Mucosa of descending colon (tissue), 3 donors: ENCODE measurements around the gene KIAA0319L. TPM values are rescaled to one million over a fixed set of nuclear protein-coding genes. Genes with fewer than 3 reads are reported as not detected.
"Not testable (repeated sequence)": the region's sequence is repeated elsewhere in the genome, so short reads cannot be mapped to it uniquely, and the experiment has no call there.

Source experiments
- ATAC-seq: fragments of 200-7000 bp; cut with Tn5 transposase; one replicate; pipeline ENCODE4 v1.9.1; 2020; ENCODE audit warnings: mild to moderate bottlenecking, moderate library complexity
- DNase-seq, 3 donors: peaks; one replicate each; pipeline ENCODE4 v3.0.0-alpha.2; 2020
- H3K36me3 ChIP-seq: fragments of 200-600 bp; one replicate; pipeline ENCODE4 v1.8.0; 2021; ENCODE audit warnings: low read depth, mild to moderate bottlenecking
- H3K4me1 ChIP-seq: fragments of 200-600 bp; one replicate; pipeline ENCODE4 v1.8.0; 2021; ENCODE audit warnings: low read depth, mild to moderate bottlenecking
- H3K4me3 ChIP-seq: fragments of 200-600 bp; one replicate; pipeline ENCODE4 v1.8.0; 2021; ENCODE audit warnings: mild to moderate bottlenecking
- H3K9me3 ChIP-seq: fragments of 200-600 bp; one replicate; pipeline ENCODE4 v1.8.0; 2021; ENCODE audit warnings: mild to moderate bottlenecking
- intact Hi-C, 2 donors: fragments of 100-400 bp; cut with DNase I in 1 of 2; cut with micrococcal nuclease in 1 of 2; formaldehyde crosslinking; loops; one replicate each; pipeline versions ENCODE4 v1.11.0 to v1.11.1; 2022; cut with DNase I, micrococcal nuclease
- total RNA-seq, 3 donors: library from RNA; stranded (reverse); fragmentation: NEBNext Ultra II Directional in 2 of 3; extraction: Animal tissue kit (Norgen Biotek cat#: 25700) in 2 of 3; gene quantifications; one replicate each; pipeline versions ENCODE4 v1.2.1 to v1.2.4, GENCODE V29; 2021 to 2023
- TF ChIP-seq, protein P1 (sequence below): fragments of 200-600 bp; IDR thresholded peaks from one replicate; pipeline ENCODE4 v1.8.0; 2022; ENCODE audit warnings: antibody characterized with exemption, mild to moderate bottlenecking
- donor health status: DM: no; HTN: no; CAD: no; lungs with moderate emphysema.
- donor health status: DM: no; HTN: no; CAD: no.
- donor health status: DM: no; HTN: yes; CAD: no.

KIAA0319L gene
- total RNA-seq, 3 donors from 2014 or later: 59.6 to 84.6 (median 75.7) TPM

DNA sequence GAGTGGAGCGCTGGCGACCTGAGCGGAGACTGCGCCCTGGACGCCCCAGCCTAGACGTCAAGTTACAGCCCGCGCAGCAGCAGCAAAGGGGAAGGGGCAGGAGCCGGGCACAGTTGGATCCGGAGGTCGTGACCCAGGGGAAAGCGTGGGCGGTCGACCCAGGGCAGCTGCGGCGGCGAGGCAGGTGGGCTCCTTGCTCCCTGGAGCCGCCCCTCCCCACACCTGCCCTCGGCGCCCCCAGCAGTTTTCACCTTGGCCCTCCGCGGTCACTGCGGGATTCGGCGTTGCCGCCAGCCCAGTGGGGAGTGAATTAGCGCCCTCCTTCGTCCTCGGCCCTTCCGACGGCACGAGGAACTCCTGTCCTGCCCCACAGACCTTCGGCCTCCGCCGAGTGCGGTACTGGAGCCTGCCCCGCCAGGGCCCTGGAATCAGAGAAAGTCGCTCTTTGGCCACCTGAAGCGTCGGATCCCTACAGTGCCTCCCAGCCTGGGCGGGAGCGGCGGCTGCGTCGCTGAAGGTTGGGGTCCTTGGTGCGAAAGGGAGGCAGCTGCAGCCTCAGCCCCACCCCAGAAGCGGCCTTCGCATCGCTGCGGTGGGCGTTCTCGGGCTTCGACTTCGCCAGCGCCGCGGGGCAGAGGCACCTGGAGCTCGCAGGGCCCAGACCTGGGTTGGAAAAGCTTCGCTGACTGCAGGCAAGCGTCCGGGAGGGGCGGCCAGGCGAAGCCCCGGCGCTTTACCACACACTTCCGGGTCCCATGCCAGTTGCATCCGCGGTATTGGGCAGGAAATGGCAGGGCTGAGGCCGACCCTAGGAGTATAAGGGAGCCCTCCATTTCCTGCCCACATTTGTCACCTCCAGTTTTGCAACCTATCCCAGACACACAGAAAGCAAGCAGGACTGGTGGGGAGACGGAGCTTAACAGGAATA, 20.1 kb upstream of the KIAA0319L start:
- TF ChIP-seq, protein P1, sequence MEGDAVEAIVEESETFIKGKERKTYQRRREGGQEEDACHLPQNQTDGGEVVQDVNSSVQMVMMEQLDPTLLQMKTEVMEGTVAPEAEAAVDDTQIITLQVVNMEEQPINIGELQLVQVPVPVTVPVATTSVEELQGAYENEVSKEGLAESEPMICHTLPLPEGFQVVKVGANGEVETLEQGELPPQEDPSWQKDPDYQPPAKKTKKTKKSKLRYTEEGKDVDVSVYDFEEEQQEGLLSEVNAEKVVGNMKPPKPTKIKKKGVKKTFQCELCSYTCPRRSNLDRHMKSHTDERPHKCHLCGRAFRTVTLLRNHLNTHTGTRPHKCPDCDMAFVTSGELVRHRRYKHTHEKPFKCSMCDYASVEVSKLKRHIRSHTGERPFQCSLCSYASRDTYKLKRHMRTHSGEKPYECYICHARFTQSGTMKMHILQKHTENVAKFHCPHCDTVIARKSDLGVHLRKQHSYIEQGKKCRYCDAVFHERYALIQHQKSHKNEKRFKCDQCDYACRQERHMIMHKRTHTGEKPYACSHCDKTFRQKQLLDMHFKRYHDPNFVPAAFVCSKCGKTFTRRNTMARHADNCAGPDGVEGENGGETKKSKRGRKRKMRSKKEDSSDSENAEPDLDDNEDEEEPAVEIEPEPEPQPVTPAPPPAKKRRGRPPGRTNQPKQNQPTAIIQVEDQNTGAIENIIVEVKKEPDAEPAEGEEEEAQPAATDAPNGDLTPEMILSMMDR: no peak
- H3K4me1 ChIP-seq: peaks cover 19% of the 10 kb centered on the region
- ATAC-seq: peak; percentile 76
- no peaks in the 10 kb centered on the region for H3K36me3 ChIP-seq
- peak overlapping the region; percentile 17 for H3K4me3 ChIP-seq
- intact Hi-C loops: loop anchor here in 1 of 2 donors (5.0 kb wide), 1 partner anchor 140 kb away; the partner anchor contains the start of gene C1orf216
- no peaks in the 10 kb centered on the region for H3K9me3 ChIP-seq
- DNase-seq: peak; percentile 51 to 85 (median 74)

DNA sequence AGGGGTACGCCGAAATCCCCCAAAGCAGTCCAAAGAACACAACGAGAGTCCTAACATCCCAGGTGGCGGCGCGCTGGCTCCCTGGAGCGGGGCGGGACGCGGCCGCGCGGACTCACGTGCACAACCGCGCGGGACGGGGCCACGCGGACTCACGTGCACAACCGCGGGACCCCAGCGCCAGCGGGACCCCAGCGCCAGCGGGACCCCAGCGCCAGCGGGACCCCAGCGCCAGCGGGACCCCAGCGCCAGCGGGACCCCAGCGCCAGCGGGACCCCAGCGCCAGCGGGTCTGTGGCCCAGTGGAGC, 19.5 kb upstream of the KIAA0319L start:
- not testable (repeated sequence) for DNase-seq, H3K36me3 ChIP-seq, ATAC-seq, H3K9me3 ChIP-seq, H3K4me3 ChIP-seq
- peaks cover 19% of the 10 kb centered on the region for H3K4me1 ChIP-seq
- intact Hi-C loops: loop anchor here in 1 of 2 donors (5.0 kb wide), 1 partner anchor 141 kb away; the partner anchor contains the start of gene C1orf216

DNA sequence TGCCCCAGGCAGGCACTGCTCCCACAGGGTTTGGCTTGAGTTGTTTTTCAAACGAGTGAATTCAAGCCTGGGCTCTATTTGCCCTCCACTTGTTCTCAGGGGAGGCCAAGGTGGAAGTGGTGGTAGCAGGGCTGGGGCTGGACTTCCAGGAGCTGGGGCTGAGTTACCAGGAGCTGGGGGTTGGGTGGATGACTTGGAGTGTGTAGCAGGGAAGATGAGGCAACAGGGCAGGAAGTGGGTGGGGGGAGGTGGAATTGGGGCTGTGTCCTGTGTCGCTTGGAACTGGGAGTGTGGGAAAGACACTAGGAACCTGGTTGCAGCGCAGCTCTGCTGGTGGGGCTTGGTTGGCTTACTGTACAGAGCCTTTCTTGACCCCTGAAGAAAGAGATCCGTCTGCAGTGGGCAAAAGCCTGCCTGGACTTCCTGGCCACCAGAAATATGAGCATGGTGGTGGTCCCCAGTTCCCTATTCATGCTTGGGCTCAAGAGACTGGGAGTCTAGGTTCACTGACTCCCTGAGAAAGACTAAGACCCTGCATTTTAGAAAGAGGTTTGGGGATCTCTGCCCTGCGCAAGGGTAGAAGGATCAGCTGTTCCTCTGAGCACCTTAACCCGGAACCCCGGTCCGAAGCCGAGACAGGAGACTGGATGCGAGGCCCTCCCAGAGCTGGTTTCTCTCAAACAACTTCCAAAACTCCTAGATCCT, 19.0 kb upstream of the KIAA0319L start:
- H3K4me3 ChIP-seq: no peak overlapping the region
- intact Hi-C loops: loop anchor here in 1 of 2 donors (5.0 kb wide), 1 partner anchor 141 kb away; the partner anchor contains the start of gene C1orf216
- H3K4me1 ChIP-seq: peaks cover 19% of the 10 kb centered on the region
- DNase-seq (no peak), ATAC-seq (no peak)
- no peaks in the 10 kb centered on the region for H3K36me3 ChIP-seq
- TF ChIP-seq, protein P1: no peak
- no peaks in the 10 kb centered on the region for H3K9me3 ChIP-seq

GRCh38 chr1:35575416-35575958, 18.3 kb upstream of the KIAA0319L start:
- Histone ChIP-seq H3K4me1 (peaks cover 19% of the 10 kb centered on the region), H3K4me3 (no peak overlapping the region), H3K36me3 (no peaks in the 10 kb centered on the region), H3K9me3 (no peaks in the 10 kb centered on the region)
- DNase-seq (no peak), ATAC-seq (no peak)
- TF ChIP-seq, protein P1: no peak
- intact Hi-C loops: loop anchor here in 1 of 2 donors (5.0 kb wide), 1 partner anchor 142 kb away; the partner anchor contains the start of gene C1orf216

GRCh38 chr1:35574655-35575415, 17.6 kb upstream of the KIAA0319L start:
- Histone ChIP-seq H3K36me3 (no peaks in the 10 kb centered on the region), H3K4me1 (peaks cover 19% of the 10 kb centered on the region), H3K4me3 (no peak overlapping the region), H3K9me3 (no peaks in the 10 kb centered on the region)
- ATAC-seq (peak; percentile 22), DNase-seq (no peak)
- intact Hi-C loops: loop anchor here in 1 of 2 donors (5.0 kb wide), 1 partner anchor 142 kb away; the partner anchor contains the start of gene C1orf216
- TF ChIP-seq, protein P1: no peak
